ENCODE results near the gene HCAR2.
"Not testable (repeated sequence)": the region's sequence is repeated elsewhere in the genome, so short reads cannot be mapped to it uniquely, and the experiment has no call there.

Gene HCAR2

DNA sequence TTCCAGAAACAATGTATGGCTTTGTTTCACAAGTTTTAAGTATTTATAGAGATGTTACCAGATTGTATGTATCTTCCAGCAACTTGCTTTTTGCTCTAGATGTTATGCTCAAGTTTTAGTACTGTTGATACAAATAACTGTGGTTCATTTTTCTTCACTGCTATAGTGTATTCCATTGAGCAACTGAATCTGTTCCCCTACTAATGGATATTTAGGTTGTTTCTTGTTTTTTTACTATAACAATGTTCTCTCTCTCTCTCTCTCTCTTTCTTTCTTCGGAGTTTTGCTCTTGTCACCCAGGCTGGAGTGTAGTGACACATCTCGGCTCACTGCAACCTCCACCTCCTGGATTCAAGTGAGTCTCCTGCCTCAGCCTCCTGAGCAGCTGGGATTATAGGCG lies 16.6 kb downstream of the HCAR2 start:
- H3K4me3 ChIP-seq (ENCODE audit: low read depth, low read length, poor library complexity, severe bottlenecking), result no peak overlapping the region
- H3K9me2 ChIP-seq (ENCODE audit: low read depth, low read length), result no peaks in the 10 kb centered on the region
- no peaks in the 10 kb centered on the region for H3K9me3 ChIP-seq (ENCODE audit: low read length)
- H2AFZ ChIP-seq (ENCODE audit: low read length), result no peak overlapping the region
- H3K4me1 ChIP-seq (ENCODE audit: insufficient read depth, low read length, severe bottlenecking), result no peaks in the 10 kb centered on the region
- H3K4me2 ChIP-seq (ENCODE audit: low read length), result no peak overlapping the region
- no peaks in the 10 kb centered on the region for H3K36me3 ChIP-seq (ENCODE audit: insufficient read depth, low read length)
- H3K79me2 ChIP-seq (ENCODE audit: insufficient read depth, low read length), result no peaks in the 10 kb centered on the region
- no peaks in the 10 kb centered on the region for H3K27me3 ChIP-seq (ENCODE audit: insufficient read depth, low read length)
- no peaks in the 10 kb centered on the region for H3F3A ChIP-seq (ENCODE audit: insufficient read depth, low read length)
- TF ChIP-seq EZH2 (IDR thresholded peaks at IDR 0.05; ENCODE audit: borderline replicate concordance, low read length), result no peak
- TF ChIP-seq CTCF (IDR thresholded peaks at IDR 0.05; ENCODE audit: low read length), result no peak
- H3K9ac ChIP-seq (ENCODE audit: low read length), result no peak overlapping the region
- no peak overlapping the region for H3K27ac ChIP-seq (ENCODE audit: low read depth, low read length, poor library complexity, severe bottlenecking)
- no peaks in the 10 kb centered on the region for H4K20me1 ChIP-seq (ENCODE audit: insufficient read depth, low read length)

DNA sequence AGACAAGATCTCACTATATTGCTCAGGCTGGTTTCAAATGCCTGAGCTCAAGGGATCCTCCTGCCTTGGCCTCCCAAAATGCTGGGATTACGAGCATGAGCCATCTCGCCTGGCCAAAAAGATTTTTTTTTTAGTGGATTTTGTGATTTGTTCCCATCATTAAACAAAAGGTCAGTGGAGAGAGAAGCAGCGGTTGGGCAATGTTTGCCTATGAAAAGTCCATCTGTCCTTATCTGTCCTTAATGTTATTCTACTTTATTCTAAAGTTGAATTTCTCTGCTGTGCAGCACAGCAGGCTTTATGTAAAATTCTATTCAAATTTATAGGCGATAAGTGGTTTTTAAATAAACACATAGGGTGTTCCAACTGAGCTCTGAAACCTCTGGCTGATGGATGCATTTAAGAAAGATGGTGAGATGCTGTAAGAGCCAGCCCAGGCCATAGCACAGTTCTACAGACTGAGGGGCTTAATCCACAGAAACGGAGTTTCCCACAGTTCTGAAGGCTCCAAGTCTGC lies 18.8 kb downstream of the HCAR2 start:
- H2AFZ ChIP-seq (ENCODE audit: low read length), result no peak overlapping the region
- TF ChIP-seq CTCF (IDR thresholded peaks at IDR 0.05; ENCODE audit: low read length) (no peak), EZH2 (IDR thresholded peaks at IDR 0.05; ENCODE audit: borderline replicate concordance, low read length) (no peak)

DNA sequence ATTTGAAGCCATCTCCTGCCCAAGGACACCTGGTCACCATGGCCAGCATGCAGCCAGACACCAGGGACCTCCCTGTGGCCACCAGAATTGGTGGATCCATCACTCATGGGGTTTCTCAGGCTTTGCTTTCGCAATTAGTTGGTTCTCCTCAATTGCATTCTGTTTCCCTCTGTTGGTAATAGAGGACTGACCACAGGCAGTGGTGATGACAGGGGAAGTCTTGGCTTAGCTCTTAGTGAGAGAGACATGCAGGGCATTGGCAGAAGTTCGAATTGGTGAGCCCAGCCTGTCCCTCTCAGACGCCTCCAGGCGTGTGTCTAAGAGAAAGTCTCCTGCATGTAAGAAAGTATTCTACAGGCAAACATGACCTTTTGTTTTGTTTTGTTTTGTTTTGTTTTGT lies 21.3 kb downstream of the HCAR2 start:
- H3K36me3 ChIP-seq (ENCODE audit: insufficient read depth, low read length), result no peaks in the 10 kb centered on the region
- no peak overlapping the region for H3K4me3 ChIP-seq (ENCODE audit: low read depth, low read length, poor library complexity, severe bottlenecking)
- H3K4me1 ChIP-seq (ENCODE audit: insufficient read depth, low read length, severe bottlenecking), result no peaks in the 10 kb centered on the region
- no peak overlapping the region for H3K27ac ChIP-seq (ENCODE audit: low read depth, low read length, poor library complexity, severe bottlenecking)
- no peaks in the 10 kb centered on the region for H3F3A ChIP-seq (ENCODE audit: insufficient read depth, low read length)
- no peaks in the 10 kb centered on the region for H3K27me3 ChIP-seq (ENCODE audit: insufficient read depth, low read length)
- H4K20me1 ChIP-seq (ENCODE audit: insufficient read depth, low read length), result no peaks in the 10 kb centered on the region
- TF ChIP-seq EZH2 (IDR thresholded peaks at IDR 0.05; ENCODE audit: borderline replicate concordance, low read length) (no peak), CTCF (IDR thresholded peaks at IDR 0.05; ENCODE audit: low read length) (no peak)
- H2AFZ ChIP-seq (ENCODE audit: low read length), result no peak overlapping the region
- H3K9me2 ChIP-seq (ENCODE audit: low read depth, low read length), result no peaks in the 10 kb centered on the region
- no peaks in the 10 kb centered on the region for H3K9me3 ChIP-seq (ENCODE audit: low read length)
- H3K9ac ChIP-seq (ENCODE audit: low read length), result no peak overlapping the region
- no peak overlapping the region for H3K4me2 ChIP-seq (ENCODE audit: low read length)
- no peaks in the 10 kb centered on the region for H3K79me2 ChIP-seq (ENCODE audit: insufficient read depth, low read length)

More for the DNA sequence above, 18.8 kb downstream of the HCAR2 start:
- Histone ChIP-seq H3K79me2 (ENCODE audit: insufficient read depth, low read length) (no peaks in the 10 kb centered on the region), H3K4me3 (ENCODE audit: low read depth, low read length, poor library complexity, severe bottlenecking) (no peak overlapping the region), H3K9ac (ENCODE audit: low read length) (no peak overlapping the region), H4K20me1 (ENCODE audit: insufficient read depth, low read length) (no peaks in the 10 kb centered on the region), H3K9me3 (ENCODE audit: low read length) (no peaks in the 10 kb centered on the region), H3K27ac (ENCODE audit: low read depth, low read length, poor library complexity, severe bottlenecking) (no peak overlapping the region), H3F3A (ENCODE audit: insufficient read depth, low read length) (no peaks in the 10 kb centered on the region), H3K9me2 (ENCODE audit: low read depth, low read length) (no peaks in the 10 kb centered on the region), H3K4me1 (ENCODE audit: insufficient read depth, low read length, severe bottlenecking) (no peaks in the 10 kb centered on the region), H3K4me2 (ENCODE audit: low read length) (no peak overlapping the region), H3K27me3 (ENCODE audit: insufficient read depth, low read length) (no peaks in the 10 kb centered on the region), H3K36me3 (ENCODE audit: insufficient read depth, low read length) (no peaks in the 10 kb centered on the region)

DNA sequence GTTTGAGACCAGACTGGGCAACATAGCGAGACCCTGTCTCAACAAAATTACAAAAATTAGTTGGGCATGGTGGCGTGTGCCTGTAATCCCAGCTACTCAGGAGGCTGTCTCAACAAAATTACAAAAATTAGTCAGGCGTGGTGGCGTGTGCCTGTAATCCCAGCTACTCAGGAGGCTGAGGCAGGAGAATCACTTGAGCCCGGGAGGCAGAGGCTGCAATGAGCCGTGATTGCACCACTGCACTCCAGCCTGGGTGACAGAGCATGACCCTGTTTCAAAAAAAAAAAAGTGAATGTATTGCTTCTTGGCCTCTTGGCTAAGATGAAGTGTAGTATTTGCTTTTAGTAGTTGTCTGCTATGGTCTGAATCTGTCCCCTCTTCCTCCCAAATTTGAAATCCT lies 22.2 kb downstream of the HCAR2 start:
- not testable (repeated sequence) for H3K36me3 ChIP-seq (ENCODE audit: insufficient read depth, low read length); H3K9ac ChIP-seq (ENCODE audit: low read length); H3K79me2 ChIP-seq (ENCODE audit: insufficient read depth, low read length); H3F3A ChIP-seq (ENCODE audit: insufficient read depth, low read length); H3K9me2 ChIP-seq (ENCODE audit: low read depth, low read length); H3K4me2 ChIP-seq (ENCODE audit: low read length); H2AFZ ChIP-seq (ENCODE audit: low read length); H3K9me3 ChIP-seq (ENCODE audit: low read length); H4K20me1 ChIP-seq (ENCODE audit: insufficient read depth, low read length); H3K4me1 ChIP-seq (ENCODE audit: insufficient read depth, low read length, severe bottlenecking); H3K27ac ChIP-seq (ENCODE audit: low read depth, low read length, poor library complexity, severe bottlenecking); H3K27me3 ChIP-seq (ENCODE audit: insufficient read depth, low read length); H3K4me3 ChIP-seq (ENCODE audit: low read depth, low read length, poor library complexity, severe bottlenecking)

DNA sequence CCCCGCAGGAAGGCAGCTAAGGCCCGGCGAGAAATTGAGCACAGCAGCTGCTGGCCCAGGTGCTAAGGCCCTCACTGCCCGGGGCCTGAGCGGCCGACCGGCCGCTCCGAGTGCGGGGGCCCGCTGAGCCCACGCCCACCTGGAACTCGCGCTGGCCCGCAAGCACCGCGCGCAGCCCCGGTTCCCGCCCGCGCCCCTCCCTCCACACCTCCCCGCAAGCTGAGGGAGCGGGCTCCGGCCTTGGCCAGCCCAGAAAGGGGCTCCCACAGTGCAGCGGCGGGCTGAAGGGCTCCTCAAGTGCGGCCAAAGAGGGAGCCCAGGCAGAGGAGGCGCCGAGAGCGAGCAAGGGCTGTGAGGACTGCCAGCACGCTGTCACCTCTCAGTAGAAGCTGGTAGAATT lies 26.4 kb downstream of the HCAR2 start:
- H3K4me2 ChIP-seq (ENCODE audit: low read length); H3K9me2 ChIP-seq (ENCODE audit: low read depth, low read length); H4K20me1 ChIP-seq (ENCODE audit: insufficient read depth, low read length); H3K9ac ChIP-seq (ENCODE audit: low read length); H2AFZ ChIP-seq (ENCODE audit: low read length); H3F3A ChIP-seq (ENCODE audit: insufficient read depth, low read length); H3K79me2 ChIP-seq (ENCODE audit: insufficient read depth, low read length); H3K4me3 ChIP-seq (ENCODE audit: low read depth, low read length, poor library complexity, severe bottlenecking); H3K4me1 ChIP-seq (ENCODE audit: insufficient read depth, low read length, severe bottlenecking); H3K27me3 ChIP-seq (ENCODE audit: insufficient read depth, low read length); H3K9me3 ChIP-seq (ENCODE audit: low read length); H3K36me3 ChIP-seq (ENCODE audit: insufficient read depth, low read length); H3K27ac ChIP-seq (ENCODE audit: low read depth, low read length, poor library complexity, severe bottlenecking): not testable (repeated sequence)
